C4-2B (cell line): ENCODE results near the gene TMEM170B.
"Not testable (repeated sequence)": the region's sequence is repeated elsewhere in the genome, so short reads cannot be mapped to it uniquely, and the experiment has no call there.

Experiments used
- H3K27ac ChIP-seq: fragments of 450-650 bp; 2 replicates; pipeline ENCODE4 v1.5.1; 2017
- ZFX ChIP-seq: fragments of 450-650 bp; IDR thresholded peaks from 2 replicates; pipeline ENCODE4 v1.6.1; 2017
- TF ChIP-seq, protein P1 (sequence below): fragments of 450-650 bp; conservative IDR thresholded peaks from 2 replicates; pipeline ENCODE4 v1.5.1; 2017; ENCODE audit warnings: mild to moderate bottlenecking

The TMEM170B gene

GRCh38 chr6:11534561-11534960, 3.0 kb upstream of the TMEM170B start:
- no peak overlapping the region for H3K27ac ChIP-seq
- TF ChIP-seq, protein P1, sequence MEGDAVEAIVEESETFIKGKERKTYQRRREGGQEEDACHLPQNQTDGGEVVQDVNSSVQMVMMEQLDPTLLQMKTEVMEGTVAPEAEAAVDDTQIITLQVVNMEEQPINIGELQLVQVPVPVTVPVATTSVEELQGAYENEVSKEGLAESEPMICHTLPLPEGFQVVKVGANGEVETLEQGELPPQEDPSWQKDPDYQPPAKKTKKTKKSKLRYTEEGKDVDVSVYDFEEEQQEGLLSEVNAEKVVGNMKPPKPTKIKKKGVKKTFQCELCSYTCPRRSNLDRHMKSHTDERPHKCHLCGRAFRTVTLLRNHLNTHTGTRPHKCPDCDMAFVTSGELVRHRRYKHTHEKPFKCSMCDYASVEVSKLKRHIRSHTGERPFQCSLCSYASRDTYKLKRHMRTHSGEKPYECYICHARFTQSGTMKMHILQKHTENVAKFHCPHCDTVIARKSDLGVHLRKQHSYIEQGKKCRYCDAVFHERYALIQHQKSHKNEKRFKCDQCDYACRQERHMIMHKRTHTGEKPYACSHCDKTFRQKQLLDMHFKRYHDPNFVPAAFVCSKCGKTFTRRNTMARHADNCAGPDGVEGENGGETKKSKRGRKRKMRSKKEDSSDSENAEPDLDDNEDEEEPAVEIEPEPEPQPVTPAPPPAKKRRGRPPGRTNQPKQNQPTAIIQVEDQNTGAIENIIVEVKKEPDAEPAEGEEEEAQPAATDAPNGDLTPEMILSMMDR, result no peak
- no peak for TF ChIP-seq ZFX

DNA sequence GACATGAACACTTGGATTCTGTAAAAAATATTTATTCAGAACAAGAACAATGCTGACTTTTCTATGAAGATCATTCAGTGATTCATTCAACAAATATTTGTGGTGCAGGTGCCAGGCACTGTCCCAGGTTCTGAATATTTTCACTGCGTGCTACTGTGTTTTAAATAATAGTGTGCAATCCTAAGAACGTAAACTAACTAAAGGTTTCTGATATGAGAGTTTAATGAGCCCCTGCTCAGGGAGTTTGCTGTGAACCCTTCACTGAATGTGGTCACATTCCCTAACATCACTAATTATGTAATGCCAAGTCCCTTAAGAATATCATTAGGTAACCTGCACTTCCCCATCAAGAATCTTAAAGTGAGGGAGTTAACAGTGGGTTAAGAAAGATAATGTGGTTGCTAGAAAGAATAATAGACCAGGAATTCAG, 1.7 kb upstream of the TMEM170B start:
- no peak overlapping the region for H3K27ac ChIP-seq
- TF ChIP-seq ZFX, result no peak
- TF ChIP-seq, protein P1, result no peak

DNA sequence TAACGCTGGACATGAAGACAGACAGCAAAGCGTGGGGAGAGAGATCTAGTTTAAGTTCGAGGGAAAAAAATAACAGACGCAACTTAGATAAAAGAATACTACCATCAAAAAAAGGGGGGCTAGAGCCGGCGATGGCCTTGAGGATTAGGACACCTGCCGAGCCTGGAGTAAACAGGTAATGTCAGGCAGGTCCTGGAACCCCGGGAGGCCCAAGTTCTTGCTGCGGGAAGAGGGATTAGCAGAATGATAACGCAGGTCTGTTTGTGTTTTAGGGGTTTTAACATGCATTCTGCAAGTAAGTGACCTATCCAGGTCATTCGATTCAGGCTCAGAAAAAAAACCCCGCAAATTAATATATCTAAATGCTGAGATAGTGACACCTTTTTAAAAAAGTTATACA, 754 bp upstream of the TMEM170B start:
- H3K27ac ChIP-seq, result peak overlapping the region; percentile 54
- no peak for TF ChIP-seq ZFX
- TF ChIP-seq, protein P1, result no peak

DNA sequence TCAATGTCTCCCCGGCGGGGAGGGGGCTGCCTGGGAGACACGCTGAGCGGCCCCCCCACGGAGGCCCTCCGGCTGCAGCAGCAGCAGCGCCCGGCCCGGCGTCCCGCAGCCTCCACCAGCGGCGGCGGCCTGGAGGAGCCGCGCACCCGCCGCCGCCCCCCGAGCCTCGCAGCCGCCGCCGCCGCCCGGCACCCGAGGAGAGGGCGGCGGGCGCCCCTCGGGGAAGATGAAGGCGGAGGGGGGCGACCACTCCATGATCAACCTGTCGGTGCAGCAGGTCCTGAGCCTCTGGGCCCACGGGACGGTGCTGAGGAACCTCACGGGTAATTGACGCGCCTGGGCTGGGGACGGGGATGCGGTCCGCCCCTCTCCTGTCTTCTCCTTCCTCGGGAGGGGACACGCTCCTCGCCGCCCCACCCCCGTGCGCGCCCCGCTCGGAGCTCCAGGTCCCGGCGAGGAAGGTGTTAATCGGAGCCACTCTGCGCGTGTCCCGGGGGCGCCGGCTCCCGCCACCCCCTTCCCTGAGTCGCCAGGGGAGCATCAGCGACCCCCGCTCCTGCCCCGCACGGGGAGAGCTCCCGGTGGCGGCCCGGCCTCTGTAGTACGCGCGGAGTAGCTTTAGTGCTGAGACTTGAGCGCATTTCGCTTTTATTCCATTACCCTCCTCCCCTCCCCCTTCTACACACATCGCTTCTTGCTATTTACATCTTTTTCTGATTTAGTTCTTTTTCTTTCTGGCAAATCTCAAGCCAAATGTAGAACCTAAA, 686 bp downstream of the TMEM170B start:
- peak overlapping the region; percentile 54 for H3K27ac ChIP-seq
- TF ChIP-seq ZFX, result 0 out of 2 replicates have a peak, but pooled peaks have one; percentile 22
- TF ChIP-seq, protein P1, result no peak

DNA sequence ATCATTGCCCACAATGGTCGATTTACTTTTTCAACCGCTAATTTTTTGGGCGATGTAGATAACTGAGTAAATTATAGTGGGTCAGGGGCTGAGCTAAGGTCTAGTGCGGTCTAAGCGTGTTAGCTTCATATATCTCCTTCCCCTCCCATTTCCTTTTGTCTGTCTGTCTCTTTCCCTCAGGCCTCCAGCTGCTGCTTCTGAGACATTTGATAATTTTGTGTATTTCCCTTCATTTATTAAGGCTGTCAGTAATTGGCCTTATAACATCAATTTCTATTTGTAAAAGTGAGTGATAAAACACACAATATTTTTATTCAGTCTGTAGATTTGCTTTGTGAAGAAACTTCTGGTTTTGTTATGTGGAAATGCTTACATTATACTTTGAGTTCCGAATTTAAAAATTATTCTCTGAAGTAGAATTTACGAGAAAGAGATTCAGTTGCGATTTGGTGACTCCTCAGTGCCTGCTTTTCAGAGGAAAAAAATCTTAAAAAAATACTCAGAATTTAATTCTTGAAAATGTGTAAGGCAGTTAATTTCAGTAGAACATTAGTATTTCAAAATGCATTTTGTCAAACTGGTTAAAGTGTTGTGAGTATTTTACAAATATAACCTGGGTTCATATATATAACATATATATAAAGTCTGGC, 1.4 kb downstream of the TMEM170B start:
- TF ChIP-seq, protein P1, result no peak
- no peak for TF ChIP-seq ZFX
- H3K27ac ChIP-seq, result no peak overlapping the region

DNA sequence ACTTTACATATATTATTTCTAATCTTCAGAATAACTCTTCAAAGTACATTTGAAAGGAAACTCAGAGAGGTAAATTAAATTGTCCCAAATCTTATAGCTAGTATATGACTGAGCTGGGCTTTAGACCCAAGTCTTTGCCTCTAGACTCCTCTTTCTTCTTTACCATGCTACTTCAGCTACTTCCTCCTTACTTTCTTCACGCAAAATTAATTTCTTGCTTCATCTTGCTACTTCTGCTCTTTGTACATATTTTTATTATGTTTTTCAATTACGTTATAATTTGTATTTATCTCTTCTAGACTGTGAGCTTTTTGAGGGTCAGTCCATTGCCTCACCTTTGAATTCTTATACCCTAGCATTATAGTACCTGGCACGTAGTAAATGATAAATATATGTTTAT, 5.3 kb downstream of the TMEM170B start:
- no peak overlapping the region for H3K27ac ChIP-seq
- TF ChIP-seq, protein P1, result no peak
- no peak for TF ChIP-seq ZFX

- no peak overlapping the region for H3K27ac ChIP-seq
- no peak for TF ChIP-seq ZFX
- TF ChIP-seq, protein P1, result no peak
These were observed 6.5 kb downstream of the TMEM170B start for GRCh38 chr6:11543919-11544518.

GRCh38 chr6:11547846-11548245, 10.3 kb downstream of the TMEM170B start:
- not testable (repeated sequence) for H3K27ac ChIP-seq

DNA sequence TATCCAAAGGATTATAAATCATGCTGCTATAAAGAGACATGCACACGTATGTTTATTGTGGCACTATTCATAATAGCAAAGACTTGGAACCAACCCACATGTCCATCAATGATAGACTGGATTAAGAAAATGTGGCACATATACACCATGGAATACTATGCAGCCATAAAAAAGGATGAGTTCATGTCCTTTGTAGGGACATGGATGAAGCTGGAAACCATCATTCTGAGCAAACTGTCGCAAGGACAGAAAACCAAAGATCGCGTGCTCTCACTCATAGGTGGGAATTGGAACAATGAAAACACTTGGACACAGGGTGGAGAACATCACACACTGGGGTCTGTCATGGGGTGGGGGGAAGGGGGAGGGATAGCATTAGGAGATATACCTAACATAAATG, 11.0 kb downstream of the TMEM170B start:
- not testable (repeated sequence) for H3K27ac ChIP-seq
